ENCODE results near the gene PTPRN2.

DNA sequence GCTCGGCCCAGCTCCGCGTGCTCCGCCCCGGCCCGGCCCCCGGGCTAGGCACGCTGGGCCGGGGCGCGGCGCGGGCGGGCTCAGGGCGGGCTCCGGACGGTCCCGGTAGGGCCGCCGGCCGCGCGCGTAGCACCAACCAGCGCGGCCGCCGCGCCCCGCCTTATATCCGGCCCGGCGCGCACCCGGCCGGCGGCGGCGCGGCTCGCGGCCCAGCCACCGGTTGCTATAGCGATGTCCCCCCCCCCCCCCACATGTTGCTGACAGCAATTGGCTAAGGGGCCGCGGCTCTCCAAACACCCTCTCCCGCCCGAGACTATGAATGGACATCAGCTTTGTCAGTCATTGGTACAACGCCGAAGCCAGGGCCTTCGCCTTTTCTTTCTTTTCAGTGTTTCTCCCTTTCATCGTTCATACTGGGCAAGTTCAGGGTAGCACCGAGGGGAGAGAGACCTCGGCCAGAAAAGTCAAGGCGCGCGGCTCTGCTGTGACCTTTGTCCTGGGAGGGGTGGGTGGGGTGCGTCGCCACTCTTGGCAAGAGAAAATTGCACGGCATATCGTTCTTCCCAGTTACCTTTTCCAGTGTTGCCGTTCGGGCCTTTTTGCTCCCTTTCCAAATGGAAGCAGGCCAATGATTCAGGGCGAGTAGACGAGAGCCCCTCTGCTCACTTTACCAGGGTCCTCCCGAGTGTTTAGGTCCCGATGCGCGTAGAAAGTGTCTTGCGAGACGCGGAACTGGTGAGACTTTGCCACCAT, 896.6 kb downstream of the PTPRN2 start:
- TF ChIP-seq, protein P1, sequence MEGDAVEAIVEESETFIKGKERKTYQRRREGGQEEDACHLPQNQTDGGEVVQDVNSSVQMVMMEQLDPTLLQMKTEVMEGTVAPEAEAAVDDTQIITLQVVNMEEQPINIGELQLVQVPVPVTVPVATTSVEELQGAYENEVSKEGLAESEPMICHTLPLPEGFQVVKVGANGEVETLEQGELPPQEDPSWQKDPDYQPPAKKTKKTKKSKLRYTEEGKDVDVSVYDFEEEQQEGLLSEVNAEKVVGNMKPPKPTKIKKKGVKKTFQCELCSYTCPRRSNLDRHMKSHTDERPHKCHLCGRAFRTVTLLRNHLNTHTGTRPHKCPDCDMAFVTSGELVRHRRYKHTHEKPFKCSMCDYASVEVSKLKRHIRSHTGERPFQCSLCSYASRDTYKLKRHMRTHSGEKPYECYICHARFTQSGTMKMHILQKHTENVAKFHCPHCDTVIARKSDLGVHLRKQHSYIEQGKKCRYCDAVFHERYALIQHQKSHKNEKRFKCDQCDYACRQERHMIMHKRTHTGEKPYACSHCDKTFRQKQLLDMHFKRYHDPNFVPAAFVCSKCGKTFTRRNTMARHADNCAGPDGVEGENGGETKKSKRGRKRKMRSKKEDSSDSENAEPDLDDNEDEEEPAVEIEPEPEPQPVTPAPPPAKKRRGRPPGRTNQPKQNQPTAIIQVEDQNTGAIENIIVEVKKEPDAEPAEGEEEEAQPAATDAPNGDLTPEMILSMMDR (conservative IDR thresholded peaks at IDR 0.05) = no peak
- TF ChIP-seq EZH2 (IDR thresholded peaks at IDR 0.05; ENCODE audit: low read depth) = no peak

Data from PC-9 (cell line).